IMR-90 (cell line): Measurements from ENCODE around the gene B3GLCT. TPM values are rescaled to one million over a fixed set of nuclear protein-coding genes. Genes with fewer than 3 reads are reported as not detected.
A peak's percentile ranks its signal among the peaks of the same experiment; 100 is the strongest.

Experiments
- ATAC-seq: fragments of 200-7000 bp; cut with Tn5 transposase; 2 replicates; pipeline ENCODE4 v1.9.1; 2020; ENCODE audit warnings: low read depth, mild to moderate bottlenecking, moderate library complexity
- BruUV-seq: library from RNA; stranded (reverse); fragments of 400-500 nt; replicated peaks from 2 replicates; lab custom pipeline; 2021; lab: Mats Ljungman, UMichigan
- CTCF ChIA-PET: fragments of 300-600 bp; formaldehyde crosslinking; extraction: SDS; loops from one replicate; lab custom pipeline; 2021; ENCODE audit warnings: antibody characterized with exemption; lab: Yijun Ruan, JAX
- POLR2A ChIA-PET: fragments of 300-600 bp; sonication (Branson Sonifier 250); formaldehyde crosslinking; loops from one replicate; lab custom pipeline; 2022; ENCODE audit warnings: antibody characterized with exemption; ENCODE audit not compliant: unreplicated experiment; lab: Charles Lee
- DNase-seq: peaks from one replicate; pipeline ENCODE4 v3.0.0; 2013
- H2AFZ ChIP-seq: replicated peaks from 2 replicates; pipeline ENCODE3; 2013; ENCODE audit warnings: low read length, mild to moderate bottlenecking; ENCODE audit not compliant: poor library complexity
- H2AK5ac ChIP-seq: 2 replicates; pipeline ENCODE4 v1.6.1; 2013; ENCODE audit warnings: low read depth, low read length, inconsistent platforms
- H2AK9ac ChIP-seq: replicated peaks from 2 replicates; pipeline ENCODE3; 2013; ENCODE audit warnings: mild to moderate bottlenecking, low read depth, low read length, moderate library complexity; ENCODE audit not compliant: poor library complexity
- H2BK120ac ChIP-seq: 2 replicates; pipeline ENCODE4 v1.6.1; 2013; ENCODE audit warnings: low read depth, low read length, inconsistent platforms
- H2BK15ac ChIP-seq: 3 replicates; pipeline ENCODE4 v1.6.1; 2013; ENCODE audit warnings: low read depth, low read length, inconsistent platforms
- H2BK20ac ChIP-seq: 2 replicates; pipeline ENCODE4 v1.6.1; 2013; ENCODE audit warnings: low read depth, mild to moderate bottlenecking, inconsistent platforms, low read length, moderate library complexity
- H2BK5ac ChIP-seq: 2 replicates; pipeline ENCODE4 v1.6.1; 2013; ENCODE audit warnings: mild to moderate bottlenecking, low read depth, low read length, inconsistent platforms; ENCODE audit not compliant: poor library complexity, severe bottlenecking
- H3K14ac ChIP-seq: replicated peaks from 2 replicates; pipeline ENCODE4 v1.6.1; 2013; ENCODE audit warnings: low read depth, low read length, inconsistent platforms
- H3K18ac ChIP-seq: 2 replicates; pipeline ENCODE4 v1.6.1; 2013; ENCODE audit warnings: low read depth, low read length, control low read depth
- H3K23ac ChIP-seq: 2 replicates; pipeline ENCODE4 v1.6.1; 2013; ENCODE audit warnings: low read depth, low read length, inconsistent platforms
- H3K27ac ChIP-seq: 2 replicates; pipeline ENCODE4 v1.5.1; 2013; ENCODE audit warnings: mild to moderate bottlenecking, control low read depth, low read length; ENCODE audit not compliant: insufficient read depth
- H3K27me3 ChIP-seq: 2 replicates; pipeline ENCODE4 v1.6.1; 2013; ENCODE audit warnings: low read length; ENCODE audit not compliant: control insufficient read depth, insufficient read depth
- H3K36me3 ChIP-seq: 2 replicates; pipeline ENCODE4 v1.6.1; 2013; ENCODE audit warnings: low read length, mixed read lengths; ENCODE audit not compliant: control insufficient read depth, insufficient read depth
- H3K4ac ChIP-seq: 2 replicates; pipeline ENCODE4 v1.6.1; 2013; ENCODE audit warnings: low read depth, low read length, inconsistent platforms
- H3K4me1 ChIP-seq: 2 replicates; pipeline ENCODE4 v1.6.1; 2013; ENCODE audit warnings: low read length, mixed read lengths; ENCODE audit not compliant: control insufficient read depth, insufficient read depth
- H3K4me2 ChIP-seq: 2 replicates; pipeline ENCODE4 v1.6.1; 2013; ENCODE audit warnings: low read depth, mild to moderate bottlenecking, control low read depth, low read length, moderate library complexity
- H3K4me3 ChIP-seq: 2 replicates; pipeline ENCODE4 v1.5.1; 2013; ENCODE audit warnings: low read depth, mild to moderate bottlenecking, control low read depth, low read length, moderate library complexity; ENCODE audit not compliant: insufficient read depth
- H3K56ac ChIP-seq: 2 replicates; pipeline ENCODE4 v1.6.1; 2013; ENCODE audit warnings: low read length, inconsistent platforms; ENCODE audit not compliant: insufficient read depth; ENCODE audit errors: extremely low read depth
- H3K79me1 ChIP-seq, 2 experiments: 2 replicates each; pipeline ENCODE4 v1.6.1; 2013; ENCODE audit warnings: low read length in 2 of 2, inconsistent platforms in 1 of 2, low read depth in 1 of 2
- H3K9ac ChIP-seq: 2 replicates; pipeline ENCODE4 v1.6.1; 2013; ENCODE audit warnings: low read depth, low read length, control low read depth
- H3K9me1 ChIP-seq: 2 replicates; pipeline ENCODE4 v1.6.1; 2013; ENCODE audit warnings: low read length, inconsistent platforms; ENCODE audit not compliant: insufficient read depth
- H3K9me3 ChIP-seq: 2 replicates; pipeline ENCODE4 v1.6.1; 2013; ENCODE audit warnings: low read length; ENCODE audit not compliant: control insufficient read depth, insufficient read depth
- H4K20me1 ChIP-seq: 2 replicates; pipeline ENCODE4 v1.6.1; 2013; ENCODE audit warnings: low read length, inconsistent platforms; ENCODE audit not compliant: insufficient read depth
- H4K5ac ChIP-seq: 2 replicates; pipeline ENCODE4 v1.6.1; 2013; ENCODE audit warnings: mild to moderate bottlenecking, low read depth, low read length, control low read depth
- H4K8ac ChIP-seq, 2 experiments: 2 replicates each; pipeline ENCODE4 v1.6.1; 2013; ENCODE audit warnings: low read depth in 2 of 2, low read length in 2 of 2, control low read depth in 1 of 2, inconsistent platforms in 1 of 2
- H4K91ac ChIP-seq: 2 replicates; pipeline ENCODE4 v1.6.1; 2013; ENCODE audit warnings: low read depth, low read length, inconsistent platforms; ENCODE audit not compliant: insufficient read depth
- CEBPB ChIP-seq: IDR thresholded peaks from 2 replicates; pipeline ENCODE4 v1.6.1; 2012; ENCODE audit warnings: low read depth, low read length, improper control_type of control experiment
- CHD1 ChIP-seq: IDR thresholded peaks from 2 replicates; pipeline ENCODE4 v1.6.1; 2012; ENCODE audit warnings: low read depth, low read length, improper control_type of control experiment
- ELK1 ChIP-seq: fragments of 150-350 bp; IDR thresholded peaks from 2 replicates; pipeline ENCODE4 v1.6.1; 2016; ENCODE audit warnings: low read depth, mild to moderate bottlenecking, low read length, moderate library complexity, borderline replicate concordance
- FOS ChIP-seq: fragments of 150-350 bp; IDR thresholded peaks from 2 replicates; pipeline ENCODE4 v1.6.1; 2016; ENCODE audit warnings: low read depth, low read length
- MAFK ChIP-seq: IDR thresholded peaks from 2 replicates; pipeline ENCODE4 v1.6.1; 2012; ENCODE audit warnings: low read depth, low read length, improper control_type of control experiment
- MAZ ChIP-seq: IDR thresholded peaks from 2 replicates; pipeline ENCODE4 v1.6.1; 2012; ENCODE audit warnings: low read depth, mild to moderate bottlenecking, low read length, improper control_type of control experiment, moderate library complexity, borderline replicate concordance
- MXI1 ChIP-seq: IDR thresholded peaks from 2 replicates; pipeline ENCODE4 v1.6.1; 2012; ENCODE audit warnings: low read depth, mild to moderate bottlenecking, low read length, moderate library complexity, borderline replicate concordance
- NFE2L2 ChIP-seq: fragments of 150-350 bp; IDR thresholded peaks from 2 replicates; pipeline ENCODE4 v1.6.1; 2016; ENCODE audit warnings: low read depth, mild to moderate bottlenecking, low read length
- POLR2A ChIP-seq: IDR thresholded peaks from 2 replicates; pipeline ENCODE4 v1.6.1; 2012; ENCODE audit warnings: mild to moderate bottlenecking, low read depth, low read length
- RAD21 ChIP-seq: IDR thresholded peaks from 2 replicates; pipeline ENCODE4 v1.6.1; 2012; ENCODE audit warnings: low read length, improper control_type of control experiment
- RCOR1 ChIP-seq: IDR thresholded peaks from 2 replicates; pipeline ENCODE4 v1.6.1; 2012; ENCODE audit warnings: mild to moderate bottlenecking, low read length, improper control_type of control experiment; ENCODE audit not compliant: insufficient replicate concordance
- RFX5 ChIP-seq: IDR thresholded peaks from 2 replicates; pipeline ENCODE4 v1.8.0; 2012; ENCODE audit warnings: low read depth, mild to moderate bottlenecking, low read length, moderate library complexity
- SMC3 ChIP-seq: fragments of 150-350 bp; IDR thresholded peaks from 2 replicates; pipeline ENCODE4 v1.6.1; 2016; ENCODE audit warnings: low read depth, mild to moderate bottlenecking, antibody characterized with exemption, low read length, moderate library complexity
- USF2 ChIP-seq: fragments of 150-350 bp; IDR thresholded peaks from 2 replicates; pipeline ENCODE4 v1.6.1; 2017; ENCODE audit warnings: mild to moderate bottlenecking, antibody characterized with exemption, low read length, low read depth
- WGBS, 2 experiments: methylation state at CpG; one replicate each; pipeline versions ENCODE4 v1.1.5 to v1.1.7; 2013; ENCODE audit warnings: missing lambda C conversion rate in 2 of 2; ENCODE audit not compliant: insufficient read length in 1 of 2; ENCODE audit errors: extremely low coverage in 2 of 2; 5-methylcytosine and 5-hydroxymethylcytosine counted together
- dilution Hi-C: fragments of 300-500 bp; cut with HindIII; formaldehyde crosslinking; loops from one replicate; pipeline ENCODE4 v1.14.3; 2018; ENCODE audit warnings: low sequenced_read_pairs; ENCODE audit not compliant: unreplicated experiment
- in situ Hi-C: fragments of 300-500 bp; cut with MboI; formaldehyde crosslinking; loops from 3 replicates; pipeline ENCODE4 v1.14.3; 2019; ENCODE audit warnings: low sequenced_read_pairs, inconsistent platforms, mixed read lengths
- intact Hi-C: fragments of 100-400 bp; cut with micrococcal nuclease; formaldehyde crosslinking; loops from 2 replicates; pipeline ENCODE4 v1.10.0; 2022
- polyA plus RNA-seq, 3 experiments: library from polyadenylated mRNA; depleted of rRNA; stranded (reverse); fragments of >200 nt; gene quantifications; 2 replicates each; pipeline ENCODE4 v1.2.3, GENCODE V29; 2012; ENCODE audit warnings: low replicate concordance in 1 of 3
- total RNA-seq: library from RNA; depleted of rRNA; stranded (reverse); fragments of >200 nt; gene quantifications from 2 replicates; pipeline ENCODE4 v1.2.3, GENCODE V29; 2012
- TF ChIP-seq, protein P1 (sequence below): conservative IDR thresholded peaks from 2 replicates; pipeline ENCODE4 v1.5.1; 2012; ENCODE audit warnings: mild to moderate bottlenecking, low read depth, low read length, improper control_type of control experiment

B3GLCT gene
- total and polyA plus RNA-seq, 2 of the 4 experiments (the other 2 are of a cell fraction): 2.0 to 4.5 TPM

DNA sequence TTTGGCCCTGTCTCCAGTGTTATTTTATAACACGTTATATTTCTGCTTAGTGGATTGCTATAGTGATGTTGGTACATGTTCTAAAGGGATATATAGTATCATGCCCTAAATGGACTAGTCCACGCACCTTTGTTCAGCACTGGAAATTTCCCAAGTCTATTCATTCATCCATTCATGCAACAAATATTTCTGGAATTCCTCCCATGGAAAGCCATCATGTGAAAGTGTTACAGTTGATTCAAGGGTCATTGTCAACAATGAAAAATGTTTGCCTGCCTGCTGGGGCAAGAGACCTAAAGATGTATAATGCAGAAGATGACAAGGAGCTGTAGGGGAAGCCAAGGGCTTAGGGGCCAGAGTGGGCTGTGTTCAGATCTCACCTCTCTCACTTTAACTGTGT, 27.2 kb upstream of the B3GLCT start:
- H3K4ac ChIP-seq: peak overlapping the region; percentile 12; the same call in 1 of the 2 replicates
- ATAC-seq (peak; percentile 55), DNase-seq (peak; percentile 84)
- no peak overlapping the region for H2BK15ac ChIP-seq
- H3K9me1 ChIP-seq: no peaks in the 10 kb centered on the region; the same call in 1 of the 2 replicates
- H2AFZ ChIP-seq: no peak overlapping the region
- no peaks in the 10 kb centered on the region for H4K20me1 ChIP-seq
- no peaks in the 10 kb centered on the region for H3K36me3 ChIP-seq
- H2BK120ac ChIP-seq: 0 out of 2 replicates have a peak overlapping the region, but pooled peaks have one; percentile 9
- TF ChIP-seq RAD21 (no peak), POLR2A (no peak), FOS (no peak), USF2 (no peak), CEBPB (no peak), ELK1 (no peak), MAFK (no peak), SMC3 (no peak), RCOR1 (no peak), CHD1 (no peak), MAZ (no peak), RFX5 (no peak), MXI1 (no peak), NFE2L2 (no peak)
- TF ChIP-seq, protein P1, sequence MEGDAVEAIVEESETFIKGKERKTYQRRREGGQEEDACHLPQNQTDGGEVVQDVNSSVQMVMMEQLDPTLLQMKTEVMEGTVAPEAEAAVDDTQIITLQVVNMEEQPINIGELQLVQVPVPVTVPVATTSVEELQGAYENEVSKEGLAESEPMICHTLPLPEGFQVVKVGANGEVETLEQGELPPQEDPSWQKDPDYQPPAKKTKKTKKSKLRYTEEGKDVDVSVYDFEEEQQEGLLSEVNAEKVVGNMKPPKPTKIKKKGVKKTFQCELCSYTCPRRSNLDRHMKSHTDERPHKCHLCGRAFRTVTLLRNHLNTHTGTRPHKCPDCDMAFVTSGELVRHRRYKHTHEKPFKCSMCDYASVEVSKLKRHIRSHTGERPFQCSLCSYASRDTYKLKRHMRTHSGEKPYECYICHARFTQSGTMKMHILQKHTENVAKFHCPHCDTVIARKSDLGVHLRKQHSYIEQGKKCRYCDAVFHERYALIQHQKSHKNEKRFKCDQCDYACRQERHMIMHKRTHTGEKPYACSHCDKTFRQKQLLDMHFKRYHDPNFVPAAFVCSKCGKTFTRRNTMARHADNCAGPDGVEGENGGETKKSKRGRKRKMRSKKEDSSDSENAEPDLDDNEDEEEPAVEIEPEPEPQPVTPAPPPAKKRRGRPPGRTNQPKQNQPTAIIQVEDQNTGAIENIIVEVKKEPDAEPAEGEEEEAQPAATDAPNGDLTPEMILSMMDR: no peak
- H3K4me3 ChIP-seq: no peak overlapping the region
- 0 out of 4 replicates have a peak overlapping the region, but pooled peaks of 1 of the 2 experiments have one; percentile 2 for H4K8ac ChIP-seq
- H2BK20ac ChIP-seq: peak overlapping the region; percentile 19; the same call in 1 of the 2 replicates
- peak overlapping the region; percentile 12; the same call in 1 of the 2 replicates for H2AK5ac ChIP-seq
- no peak overlapping the region for H3K18ac ChIP-seq
- no CpG with 5 or more reads among the region's 2 CpGs for WGBS, 2 experiments
- no peak overlapping the region; the same call in 1 of the 2 replicates for H3K56ac ChIP-seq
- in situ Hi-C loops (loop anchor here (10.0 kb wide), 1 partner anchor 252 kb away; no protein-coding TSS in a partner anchor), dilution Hi-C loops (no loop called here), intact Hi-C loops (no loop called here)
- POLR2A ChIA-PET: no interaction called here
- H3K9me3 ChIP-seq: no peaks in the 10 kb centered on the region
- no TSS peak for BruUV-seq
- H3K79me1 ChIP-seq: no peaks in the 10 kb centered on the region
- H3K27me3 ChIP-seq: no peaks in the 10 kb centered on the region
- no peak overlapping the region for H4K5ac ChIP-seq
- CTCF ChIA-PET: interaction anchor here (0.8 to 3.1 kb wide), 2 partner anchors 27 to 252 kb away, joined by 3 to 14 read pairs; no protein-coding TSS in a partner anchor
- H3K4me1 ChIP-seq: peaks cover 2% of the 10 kb centered on the region
- no peak overlapping the region for H2BK5ac ChIP-seq
- H2AK9ac ChIP-seq: no peak overlapping the region
- no peak overlapping the region for H3K27ac ChIP-seq
- no peak overlapping the region for H3K14ac ChIP-seq
- no peak overlapping the region for H3K9ac ChIP-seq
- H3K4me2 ChIP-seq: no peak overlapping the region
- no peak overlapping the region for H3K23ac ChIP-seq
- no peak overlapping the region for H4K91ac ChIP-seq
